Measurements from ENCODE around the gene UPP1. TPM values are rescaled to one million over a fixed set of nuclear protein-coding genes. Genes with fewer than 3 reads are reported as not detected.

Gene UPP1
- total and polyA plus RNA-seq, 2 of the 13 experiments (the other 11 are each of a cell fraction or from before 2014, with no cell fraction given) = 5.7 to 9.8 TPM

DNA sequence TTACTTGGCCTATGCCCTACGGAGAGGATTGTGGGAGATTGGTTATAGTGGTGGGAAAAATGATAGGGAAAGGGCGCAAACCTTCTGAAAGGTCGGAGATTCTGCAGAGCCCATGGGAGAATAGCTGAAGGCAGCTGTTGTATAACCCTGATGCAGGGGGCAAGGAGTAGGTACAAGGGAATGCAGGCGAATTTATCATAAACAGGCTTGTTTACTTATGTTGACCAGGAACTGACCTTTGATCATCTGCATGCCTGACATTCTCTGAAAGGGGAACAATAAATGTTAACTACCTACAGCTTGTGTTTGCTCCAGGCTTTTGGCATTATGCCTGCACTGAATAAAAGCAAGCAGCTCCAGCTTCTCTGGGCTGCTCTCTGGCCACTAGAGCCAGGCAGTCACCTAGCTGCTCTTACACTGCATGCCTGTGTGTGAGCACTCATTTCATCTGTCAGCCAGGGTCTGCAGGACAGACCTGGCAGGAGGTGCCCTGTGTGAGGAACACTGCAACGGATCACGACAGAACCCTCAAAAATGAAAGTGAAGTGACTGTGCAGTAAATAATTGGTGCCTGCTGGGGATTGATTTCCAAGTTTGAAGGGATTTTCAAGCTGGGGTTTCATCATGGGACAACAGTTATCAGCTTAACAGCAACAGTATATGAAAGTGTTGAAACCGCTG is 51.1 kb downstream of the UPP1 start (continued):
- TF ChIP-seq, protein P1, sequence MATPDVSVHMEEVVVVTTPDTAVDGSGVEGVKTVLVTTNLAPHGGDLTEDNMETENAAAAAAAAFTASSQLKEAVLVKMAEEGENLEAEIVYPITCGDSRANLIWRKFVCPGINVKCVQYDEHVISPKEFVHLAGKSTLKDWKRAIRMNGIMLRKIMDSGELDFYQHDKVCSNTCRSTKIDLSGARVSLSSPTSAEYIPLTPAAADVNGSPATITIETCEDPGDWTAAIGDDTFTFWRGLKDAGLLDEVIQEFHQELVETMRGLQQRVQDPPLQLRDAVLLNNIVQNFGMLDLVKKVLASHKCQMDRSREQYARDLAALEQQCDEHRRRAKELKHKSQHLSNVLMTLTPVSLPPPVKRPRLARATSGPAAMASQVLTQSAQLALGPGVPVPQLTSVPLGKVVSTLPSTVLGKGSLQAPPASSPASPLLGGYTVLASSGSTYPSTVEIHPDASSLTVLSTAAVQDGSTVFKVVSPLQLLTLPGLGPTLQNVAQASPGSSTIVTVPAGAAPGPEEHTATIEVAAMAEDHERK (CRISPR knock-in tag; IDR thresholded peaks at IDR 0.05; ENCODE audit: low read depth) = 0 out of 2 replicates have a peak, but pooled peaks have one; percentile 13
- peak; percentile 56; the same call in 1 of the 2 replicates for TF ChIP-seq MXD4 (CRISPR knock-in tag; IDR thresholded peaks at IDR 0.05)
- TF ChIP-seq SOX5 (CRISPR knock-in tag; IDR thresholded peaks at IDR 0.05; ENCODE audit: borderline replicate concordance) = peak; percentile 99
- no peak; the same call in 1 of the 2 replicates for TF ChIP-seq CC2D1A (CRISPR knock-in tag; IDR thresholded peaks at IDR 0.05)
- TF ChIP-seq ATF7 (IDR thresholded peaks at IDR 0.05) = peak; percentile 39; the same call in 1 of the 2 replicates
- peak; percentile 26; the same call in 1 of the 2 replicates for TF ChIP-seq ATF7 (CRISPR knock-in tag; IDR thresholded peaks at IDR 0.05)
- TF ChIP-seq GATAD1 (CRISPR knock-in tag; IDR thresholded peaks at IDR 0.05) = peak; percentile 62
- TF ChIP-seq, protein P2, sequence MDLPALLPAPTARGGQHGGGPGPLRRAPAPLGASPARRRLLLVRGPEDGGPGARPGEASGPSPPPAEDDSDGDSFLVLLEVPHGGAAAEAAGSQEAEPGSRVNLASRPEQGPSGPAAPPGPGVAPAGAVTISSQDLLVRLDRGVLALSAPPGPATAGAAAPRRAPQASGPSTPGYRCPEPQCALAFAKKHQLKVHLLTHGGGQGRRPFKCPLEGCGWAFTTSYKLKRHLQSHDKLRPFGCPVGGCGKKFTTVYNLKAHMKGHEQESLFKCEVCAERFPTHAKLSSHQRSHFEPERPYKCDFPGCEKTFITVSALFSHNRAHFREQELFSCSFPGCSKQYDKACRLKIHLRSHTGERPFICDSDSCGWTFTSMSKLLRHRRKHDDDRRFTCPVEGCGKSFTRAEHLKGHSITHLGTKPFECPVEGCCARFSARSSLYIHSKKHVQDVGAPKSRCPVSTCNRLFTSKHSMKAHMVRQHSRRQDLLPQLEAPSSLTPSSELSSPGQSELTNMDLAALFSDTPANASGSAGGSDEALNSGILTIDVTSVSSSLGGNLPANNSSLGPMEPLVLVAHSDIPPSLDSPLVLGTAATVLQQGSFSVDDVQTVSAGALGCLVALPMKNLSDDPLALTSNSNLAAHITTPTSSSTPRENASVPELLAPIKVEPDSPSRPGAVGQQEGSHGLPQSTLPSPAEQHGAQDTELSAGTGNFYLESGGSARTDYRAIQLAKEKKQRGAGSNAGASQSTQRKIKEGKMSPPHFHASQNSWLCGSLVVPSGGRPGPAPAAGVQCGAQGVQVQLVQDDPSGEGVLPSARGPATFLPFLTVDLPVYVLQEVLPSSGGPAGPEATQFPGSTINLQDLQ (CRISPR knock-in tag; IDR thresholded peaks at IDR 0.05) = no peak
- 0 out of 2 replicates have a peak, but pooled peaks have one; percentile 32 for TF ChIP-seq ZNF24 (IDR thresholded peaks at IDR 0.05)
- TF ChIP-seq ZNF12 (CRISPR knock-in tag; IDR thresholded peaks at IDR 0.05) = peak; percentile 53
- TF ChIP-seq MED13 (CRISPR knock-in tag; IDR thresholded peaks at IDR 0.05) = peak; percentile 44; the same call in 1 of the 2 replicates
- peak; percentile 39 for TF ChIP-seq ZNF3 (CRISPR knock-in tag; IDR thresholded peaks at IDR 0.05)
- 0 out of 2 replicates have a peak, but pooled peaks have one; percentile 29 for TF ChIP-seq ZFP90 (CRISPR knock-in tag; IDR thresholded peaks at IDR 0.05; ENCODE audit: borderline replicate concordance)
- peak; percentile 95 for TF ChIP-seq ZNF772 (CRISPR knock-in tag; IDR thresholded peaks at IDR 0.05)
- TF ChIP-seq RELA (CRISPR knock-in tag; IDR thresholded peaks at IDR 0.05) = no peak
- peak; percentile 57 for TF ChIP-seq HOXA3 (CRISPR knock-in tag; IDR thresholded peaks at IDR 0.05)
- 0 out of 2 replicates have a peak, but pooled peaks have one; percentile 62 for TF ChIP-seq ZNF724P (CRISPR knock-in tag; IDR thresholded peaks at IDR 0.05; ENCODE audit: borderline replicate concordance)
- no peak for TF ChIP-seq ZFP82 (CRISPR knock-in tag; IDR thresholded peaks at IDR 0.05; ENCODE audit: borderline replicate concordance)
- no peak for TF ChIP-seq ZNF333 (CRISPR knock-in tag; IDR thresholded peaks at IDR 0.05; ENCODE audit: borderline replicate concordance)
- TF ChIP-seq, protein P3, sequence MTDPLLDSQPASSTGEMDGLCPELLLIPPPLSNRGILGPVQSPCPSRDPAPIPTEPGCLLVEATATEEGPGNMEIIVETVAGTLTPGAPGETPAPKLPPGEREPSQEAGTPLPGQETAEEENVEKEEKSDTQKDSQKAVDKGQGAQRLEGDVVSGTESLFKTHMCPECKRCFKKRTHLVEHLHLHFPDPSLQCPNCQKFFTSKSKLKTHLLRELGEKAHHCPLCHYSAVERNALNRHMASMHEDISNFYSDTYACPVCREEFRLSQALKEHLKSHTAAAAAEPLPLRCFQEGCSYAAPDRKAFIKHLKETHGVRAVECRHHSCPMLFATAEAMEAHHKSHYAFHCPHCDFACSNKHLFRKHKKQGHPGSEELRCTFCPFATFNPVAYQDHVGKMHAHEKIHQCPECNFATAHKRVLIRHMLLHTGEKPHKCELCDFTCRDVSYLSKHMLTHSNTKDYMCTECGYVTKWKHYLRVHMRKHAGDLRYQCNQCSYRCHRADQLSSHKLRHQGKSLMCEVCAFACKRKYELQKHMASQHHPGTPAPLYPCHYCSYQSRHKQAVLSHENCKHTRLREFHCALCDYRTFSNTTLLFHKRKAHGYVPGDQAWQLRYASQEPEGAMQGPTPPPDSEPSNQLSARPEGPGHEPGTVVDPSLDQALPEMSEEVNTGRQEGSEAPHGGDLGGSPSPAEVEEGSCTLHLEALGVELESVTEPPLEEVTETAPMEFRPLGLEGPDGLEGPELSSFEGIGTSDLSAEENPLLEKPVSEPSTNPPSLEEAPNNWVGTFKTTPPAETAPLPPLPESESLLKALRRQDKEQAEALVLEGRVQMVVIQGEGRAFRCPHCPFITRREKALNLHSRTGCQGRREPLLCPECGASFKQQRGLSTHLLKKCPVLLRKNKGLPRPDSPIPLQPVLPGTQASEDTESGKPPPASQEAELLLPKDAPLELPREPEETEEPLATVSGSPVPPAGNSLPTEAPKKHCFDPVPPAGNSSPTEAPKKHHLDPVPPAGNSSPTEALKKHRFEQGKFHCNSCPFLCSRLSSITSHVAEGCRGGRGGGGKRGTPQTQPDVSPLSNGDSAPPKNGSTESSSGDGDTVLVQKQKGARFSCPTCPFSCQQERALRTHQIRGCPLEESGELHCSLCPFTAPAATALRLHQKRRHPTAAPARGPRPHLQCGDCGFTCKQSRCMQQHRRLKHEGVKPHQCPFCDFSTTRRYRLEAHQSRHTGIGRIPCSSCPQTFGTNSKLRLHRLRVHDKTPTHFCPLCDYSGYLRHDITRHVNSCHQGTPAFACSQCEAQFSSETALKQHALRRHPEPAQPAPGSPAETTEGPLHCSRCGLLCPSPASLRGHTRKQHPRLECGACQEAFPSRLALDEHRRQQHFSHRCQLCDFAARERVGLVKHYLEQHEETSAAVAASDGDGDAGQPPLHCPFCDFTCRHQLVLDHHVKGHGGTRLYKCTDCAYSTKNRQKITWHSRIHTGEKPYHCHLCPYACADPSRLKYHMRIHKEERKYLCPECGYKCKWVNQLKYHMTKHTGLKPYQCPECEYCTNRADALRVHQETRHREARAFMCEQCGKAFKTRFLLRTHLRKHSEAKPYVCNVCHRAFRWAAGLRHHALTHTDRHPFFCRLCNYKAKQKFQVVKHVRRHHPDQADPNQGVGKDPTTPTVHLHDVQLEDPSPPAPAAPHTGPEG (CRISPR knock-in tag; IDR thresholded peaks at IDR 0.05) = no peak
- peak; percentile 97 for TF ChIP-seq HNF4A (CRISPR knock-in tag; IDR thresholded peaks at IDR 0.05)

All from HepG2 (cell line).